D721Med (cell line): ENCODE measurements around the gene NPTX1.

Experiments
- DNase-seq: peaks from one replicate; pipeline ENCODE4 v3.0.0; 2011; ENCODE audit warnings: low spot score; ENCODE audit not compliant: insufficient read length
- FAIRE-seq: peaks from 2 replicates; lab custom pipeline; 2011; peaks lifted over from hg19 to GRCh38; lab: Jason Lieb, UNC
- TF ChIP-seq, protein P1 (sequence below): IDR thresholded peaks from 2 replicates; pipeline ENCODE4 v1.5.1; 2012; ENCODE audit warnings: mild to moderate bottlenecking, control low read depth; ENCODE audit not compliant: insufficient read depth; ENCODE audit errors: missing control alignments

Gene NPTX1

GRCh38 chr17:80475910-80476876, at the start of gene NPTX1:
Gene NPTX1, minus strand, starts transcription at chr17:80476607. Its CDS starts 161 bp downstream, at chr17:80476446.
- FAIRE-seq = no peak
- no peak for DNase-seq
- TF ChIP-seq, protein P1, sequence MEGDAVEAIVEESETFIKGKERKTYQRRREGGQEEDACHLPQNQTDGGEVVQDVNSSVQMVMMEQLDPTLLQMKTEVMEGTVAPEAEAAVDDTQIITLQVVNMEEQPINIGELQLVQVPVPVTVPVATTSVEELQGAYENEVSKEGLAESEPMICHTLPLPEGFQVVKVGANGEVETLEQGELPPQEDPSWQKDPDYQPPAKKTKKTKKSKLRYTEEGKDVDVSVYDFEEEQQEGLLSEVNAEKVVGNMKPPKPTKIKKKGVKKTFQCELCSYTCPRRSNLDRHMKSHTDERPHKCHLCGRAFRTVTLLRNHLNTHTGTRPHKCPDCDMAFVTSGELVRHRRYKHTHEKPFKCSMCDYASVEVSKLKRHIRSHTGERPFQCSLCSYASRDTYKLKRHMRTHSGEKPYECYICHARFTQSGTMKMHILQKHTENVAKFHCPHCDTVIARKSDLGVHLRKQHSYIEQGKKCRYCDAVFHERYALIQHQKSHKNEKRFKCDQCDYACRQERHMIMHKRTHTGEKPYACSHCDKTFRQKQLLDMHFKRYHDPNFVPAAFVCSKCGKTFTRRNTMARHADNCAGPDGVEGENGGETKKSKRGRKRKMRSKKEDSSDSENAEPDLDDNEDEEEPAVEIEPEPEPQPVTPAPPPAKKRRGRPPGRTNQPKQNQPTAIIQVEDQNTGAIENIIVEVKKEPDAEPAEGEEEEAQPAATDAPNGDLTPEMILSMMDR = no peak

DNA sequence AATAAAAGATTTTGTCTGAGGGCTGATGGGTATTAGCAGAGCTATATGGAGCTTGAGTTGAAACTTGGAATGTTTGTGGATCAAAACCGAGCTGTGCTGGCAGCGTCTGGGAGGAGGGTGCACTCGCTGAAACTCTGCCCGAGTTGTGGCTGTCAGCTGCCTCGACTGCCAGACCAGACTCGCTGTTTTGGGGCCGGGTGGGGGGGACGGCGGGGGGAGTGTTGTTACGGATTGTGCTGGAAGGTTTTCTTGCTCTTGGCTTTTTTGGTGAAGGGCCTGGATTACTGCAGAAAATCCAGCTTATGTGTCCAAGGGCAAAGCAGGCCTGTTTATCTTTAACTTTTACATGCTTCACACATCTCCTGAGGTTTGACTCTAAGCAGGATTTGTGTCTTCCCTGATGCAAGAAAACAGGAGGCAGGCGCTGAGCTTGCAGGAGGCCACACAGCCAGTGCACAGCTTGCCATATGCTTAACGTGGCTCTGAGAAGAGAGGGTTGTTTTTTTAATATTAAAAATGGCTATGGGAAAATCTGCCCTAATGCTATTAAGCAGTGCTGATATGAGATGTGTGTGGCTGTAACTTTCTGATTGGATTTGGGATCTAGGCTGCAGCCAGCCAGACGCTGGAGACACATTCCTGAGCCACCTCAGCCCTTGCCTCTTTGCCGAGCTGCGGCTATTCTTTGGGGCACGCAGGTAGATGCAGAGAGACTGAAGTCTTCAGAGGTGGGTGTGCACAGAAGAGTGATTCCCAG, 47.7 kb upstream of the NPTX1 start:
- peak; percentile 53 for DNase-seq
- TF ChIP-seq, protein P1 = peak; percentile 1
- peak; percentile 94 for FAIRE-seq

- no peak for FAIRE-seq
These were observed 46.8 kb upstream of the NPTX1 start for GRCh38 chr17:80523054-80523744.

GRCh38 chr17:80520810-80521455, 44.5 kb upstream of the NPTX1 start:
- FAIRE-seq (no peak), DNase-seq (no peak)
- TF ChIP-seq, protein P1 = no peak

More at GRCh38 chr17:80523054-80523744, 46.8 kb upstream of the NPTX1 start:
- TF ChIP-seq, protein P1 = no peak
- DNase-seq = no peak

DNA sequence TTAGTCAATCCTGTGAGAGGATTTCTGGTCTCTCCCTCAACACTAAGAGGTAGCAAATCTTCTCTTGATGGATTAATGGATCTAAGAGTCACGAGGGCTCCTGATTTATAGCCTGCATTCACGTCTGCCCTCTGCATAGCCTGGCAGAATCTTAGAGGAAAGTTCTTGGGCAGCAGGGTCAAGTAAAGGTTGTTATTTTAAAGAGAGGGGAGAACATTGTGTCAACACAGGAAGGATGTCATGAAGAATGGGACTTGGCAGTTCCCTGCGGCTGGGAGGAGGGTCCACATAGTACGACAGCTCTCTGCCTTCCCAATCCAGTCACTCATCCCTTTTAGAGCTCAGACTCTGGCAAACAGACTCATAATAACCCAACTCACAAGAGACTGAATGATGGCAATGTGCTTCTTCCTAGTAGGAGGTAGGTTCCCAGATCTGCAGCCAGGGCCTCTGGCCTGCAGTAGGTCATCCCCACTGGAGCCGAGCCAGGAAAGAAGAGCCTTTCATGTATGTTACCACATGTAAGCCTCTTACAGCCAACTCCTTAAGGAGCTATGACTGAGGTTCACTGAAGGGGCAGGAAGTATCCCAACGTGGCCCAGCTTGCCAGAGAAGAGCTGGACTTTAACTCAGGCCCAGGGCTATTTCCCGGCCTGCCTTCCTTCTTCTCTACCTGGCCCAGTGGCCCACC, 42.8 kb upstream of the NPTX1 start:
- FAIRE-seq = peak; percentile 96
- TF ChIP-seq, protein P1 = no peak
- no peak for DNase-seq

- FAIRE-seq = no peak
- DNase-seq = no peak
- TF ChIP-seq, protein P1 = no peak
These were observed 42.0 kb upstream of the NPTX1 start for GRCh38 chr17:80518392-80518791.
